Stomach (tissue), 9 donors: ENCODE results near the gene TBPL2. TPM values are rescaled to one million over a fixed set of nuclear protein-coding genes. Genes with fewer than 3 reads are reported as not detected.

Experiments used
- DNase-seq, 2 donors: peaks; one replicate each; pipeline versions ENCODE4 v3.0.0 to v3.0.0-alpha.2; 2013 to 2019
- H3K27ac ChIP-seq, 5 donors: fragments of 200-600 bp in 4 of 5; sonication (generic) in 4 of 5; one replicate each; pipeline ENCODE4 v1.5.1; 2013 to 2019; ENCODE audit warnings: mild to moderate bottlenecking in 1 of 5, moderate library complexity in 1 of 5
- H3K27me3 ChIP-seq, 3 donors: fragments of 200-600 bp; sonication (generic); one replicate each; pipeline ENCODE4 v1.5.1; 2017 to 2019; ENCODE audit warnings: mixed run types in 1 of 3
- H3K36me3 ChIP-seq, 4 donors: fragments of 200-600 bp; sonication (generic); 1 replicate in 3 of 4; 2 replicates in 1 of 4; pipeline ENCODE4 v1.5.1; 2016 to 2019
- H3K4me1 ChIP-seq, 4 donors: fragments of 200-600 bp; sonication (generic); one replicate each; pipeline ENCODE4 v1.5.1; 2016 to 2019
- H3K4me3 ChIP-seq, 4 donors: fragments of 200-600 bp; sonication (generic) in 3 of 4; one replicate each; pipeline ENCODE4 v1.5.1; 2016 to 2019; ENCODE audit warnings: mild to moderate bottlenecking in 1 of 4
- H3K9me3 ChIP-seq, 4 donors: fragments of 200-600 bp; sonication (generic); one replicate each; pipeline ENCODE4 v1.5.1; 2016 to 2019
- EP300 ChIP-seq: sonication (generic); formaldehyde crosslinking; IDR thresholded peaks from one replicate; pipeline ENCODE4 v1.6.1; 2017; ENCODE audit warnings: antibody characterized with exemption
- POLR2A ChIP-seq, 4 donors: fragments of 450-650 bp; IDR thresholded peaks; one replicate each; pipeline ENCODE4 v1.6.1; 2016; ENCODE audit warnings: antibody characterized with exemption in 4 of 4, control low read depth in 2 of 4, mild to moderate bottlenecking in 1 of 4, moderate library complexity in 1 of 4
- POLR2AphosphoS5 ChIP-seq, 3 donors: sonication (generic); formaldehyde crosslinking; IDR thresholded peaks; one replicate each; pipeline ENCODE4 v1.6.1; 2016; ENCODE audit warnings: antibody characterized with exemption in 3 of 3
- WGBS, 5 donors: extraction: QIAGEN DNeasy Blood & Tissue Kit in 3 of 5; methylation state at CpG; one replicate each; pipeline versions ENCODE4 v1.1.5 to v1.1.7; 2013 to 2018; 5-methylcytosine and 5-hydroxymethylcytosine counted together
- intact Hi-C: fragments of 100-400 bp; cut with DNase I; formaldehyde crosslinking; loops from one replicate; pipeline ENCODE4 v1.15.1; 2023; ENCODE audit warnings: low total_unique reads
- polyA plus RNA-seq, 3 donors: library from polyadenylated mRNA; stranded (reverse); fragments of 200-250 nt; gene quantifications; one replicate each; pipeline ENCODE4 v1.2.3, GENCODE V29; 2013
- total RNA-seq, 5 donors: library from RNA; depleted of rRNA; stranded (reverse); fragments of >200 nt; gene quantifications; one replicate each; pipeline versions ENCODE4 v1.1.0 to v1.2.3, GENCODE V29; 2014 to 2016
- TF ChIP-seq, protein P1 (sequence below), 7 experiments: fragments of 450-650 bp in 4 of 7; fragments of 200-600 bp in 3 of 7; sonication (generic) in 3 of 7; IDR thresholded peaks; one replicate each; pipeline ENCODE4 v1.5.1; 2016 to 2019; ENCODE audit warnings: antibody characterized with exemption in 7 of 7, control low read depth in 2 of 7, mild to moderate bottlenecking in 1 of 7
- donor health status: healthy with polysubstance abuse.
- donor health status: Bipolar disorder and iron deficiency.
- donor health status: healthy.

The TBPL2 gene
- total and polyA plus RNA-seq, 8 donors: not detected

DNA sequence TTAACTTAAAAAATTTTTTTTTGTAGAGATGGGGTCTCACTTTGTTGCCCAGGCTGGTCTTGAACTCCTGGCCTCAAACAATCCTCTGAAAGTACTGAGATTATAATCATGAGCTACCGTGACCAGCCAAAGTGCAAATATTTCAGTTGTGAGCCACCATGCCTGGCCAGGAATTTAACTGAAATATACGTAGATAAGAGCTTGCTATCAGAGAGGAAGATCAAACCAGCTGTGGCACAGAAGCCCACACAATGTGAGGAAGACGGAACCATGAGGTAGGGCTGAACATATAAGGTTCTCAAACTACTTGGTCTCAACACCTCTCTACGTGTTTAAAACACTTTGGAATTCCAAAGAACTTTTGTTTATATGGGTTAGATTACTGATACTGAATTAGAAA lies 57.9 kb downstream of the TBPL2 start:
- intact Hi-C loops: no loop called here
- no peak for DNase-seq
- Histone ChIP-seq H3K27ac (peak overlapping the region in 2 of 5 donors; percentile 4 to 13), H3K4me3 (no peak overlapping the region), H3K9me3 (no peaks in the 10 kb centered on the region), H3K27me3 (no peaks in the 10 kb centered on the region), H3K4me1 (peaks cover 0 to 26% (median 11%) of the 10 kb centered on the region in 4 donors), H3K36me3 (peaks cover 23 to 96% (median 83%) of the 10 kb centered on the region in 4 donors)
- WGBS, 5 donors: 59 to 82% (median 73%) methylated on average over 4 of the region's 4 CpGs
- TF ChIP-seq EP300: no peak
- no peak for TF ChIP-seq POLR2A (IDR thresholded peaks at IDR 0.05)
- TF ChIP-seq POLR2AphosphoS5 (IDR thresholded peaks at IDR 0.05): no peak
- TF ChIP-seq, protein P1, sequence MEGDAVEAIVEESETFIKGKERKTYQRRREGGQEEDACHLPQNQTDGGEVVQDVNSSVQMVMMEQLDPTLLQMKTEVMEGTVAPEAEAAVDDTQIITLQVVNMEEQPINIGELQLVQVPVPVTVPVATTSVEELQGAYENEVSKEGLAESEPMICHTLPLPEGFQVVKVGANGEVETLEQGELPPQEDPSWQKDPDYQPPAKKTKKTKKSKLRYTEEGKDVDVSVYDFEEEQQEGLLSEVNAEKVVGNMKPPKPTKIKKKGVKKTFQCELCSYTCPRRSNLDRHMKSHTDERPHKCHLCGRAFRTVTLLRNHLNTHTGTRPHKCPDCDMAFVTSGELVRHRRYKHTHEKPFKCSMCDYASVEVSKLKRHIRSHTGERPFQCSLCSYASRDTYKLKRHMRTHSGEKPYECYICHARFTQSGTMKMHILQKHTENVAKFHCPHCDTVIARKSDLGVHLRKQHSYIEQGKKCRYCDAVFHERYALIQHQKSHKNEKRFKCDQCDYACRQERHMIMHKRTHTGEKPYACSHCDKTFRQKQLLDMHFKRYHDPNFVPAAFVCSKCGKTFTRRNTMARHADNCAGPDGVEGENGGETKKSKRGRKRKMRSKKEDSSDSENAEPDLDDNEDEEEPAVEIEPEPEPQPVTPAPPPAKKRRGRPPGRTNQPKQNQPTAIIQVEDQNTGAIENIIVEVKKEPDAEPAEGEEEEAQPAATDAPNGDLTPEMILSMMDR (IDR thresholded peaks at IDR 0.05): no peak

DNA sequence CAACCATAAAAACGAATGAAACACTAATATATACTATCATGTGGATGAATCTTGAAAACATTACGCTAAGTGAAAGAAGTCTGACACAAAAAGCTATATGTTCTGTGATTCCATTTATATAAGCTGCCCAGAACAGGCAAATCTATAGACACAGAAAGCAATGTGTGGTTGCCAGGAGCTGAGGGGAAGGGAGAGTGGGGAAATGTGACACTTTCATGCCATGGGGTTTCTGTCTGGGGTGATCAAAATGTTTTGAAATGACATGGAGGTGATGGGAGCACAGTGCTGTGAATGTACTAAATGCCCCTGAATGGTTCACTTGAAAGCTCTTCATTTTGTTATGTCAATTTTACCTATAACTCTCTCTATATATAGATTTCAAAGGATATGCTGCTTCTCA lies 58.9 kb downstream of the TBPL2 start:
- Histone ChIP-seq H3K27ac (no peak overlapping the region), H3K4me1 (peaks cover 0 to 26% (median 11%) of the 10 kb centered on the region in 4 donors), H3K4me3 (no peak overlapping the region), H3K27me3 (no peaks in the 10 kb centered on the region), H3K9me3 (no peaks in the 10 kb centered on the region), H3K36me3 (peaks cover 23 to 96% (median 88%) of the 10 kb centered on the region in 4 donors)
- intact Hi-C loops: no loop called here
- WGBS, 5 donors: 94 to 97% (median 95%) methylated on average over 2 of the region's 2 CpGs
- TF ChIP-seq POLR2A (IDR thresholded peaks at IDR 0.05) (no peak), EP300 (no peak), POLR2AphosphoS5 (IDR thresholded peaks at IDR 0.05) (no peak)
- TF ChIP-seq, protein P1 (IDR thresholded peaks at IDR 0.05): no peak
- DNase-seq: no peak

- Histone ChIP-seq H3K27me3 (no peaks in the 10 kb centered on the region), H3K9me3 (no peaks in the 10 kb centered on the region), H3K27ac (no peak overlapping the region), H3K4me3 (no peak overlapping the region), H3K4me1 (peaks cover 0 to 26% (median 11%) of the 10 kb centered on the region in 4 donors), H3K36me3 (peaks cover 23 to 96% (median 91%) of the 10 kb centered on the region in 4 donors)
- intact Hi-C loops: no loop called here
- no peak for TF ChIP-seq EP300
- TF ChIP-seq, protein P1 (IDR thresholded peaks at IDR 0.05): no peak
- no peak for TF ChIP-seq POLR2AphosphoS5 (IDR thresholded peaks at IDR 0.05)
- TF ChIP-seq POLR2A (IDR thresholded peaks at IDR 0.05): no peak
- DNase-seq: no peak
- 67 to 79% (median 76%) methylated on average over 5 of the region's 5 CpGs for WGBS, 5 donors
Observed at GRCh38 chr14:55381040-55381439, 59.4 kb downstream of the TBPL2 start.

DNA sequence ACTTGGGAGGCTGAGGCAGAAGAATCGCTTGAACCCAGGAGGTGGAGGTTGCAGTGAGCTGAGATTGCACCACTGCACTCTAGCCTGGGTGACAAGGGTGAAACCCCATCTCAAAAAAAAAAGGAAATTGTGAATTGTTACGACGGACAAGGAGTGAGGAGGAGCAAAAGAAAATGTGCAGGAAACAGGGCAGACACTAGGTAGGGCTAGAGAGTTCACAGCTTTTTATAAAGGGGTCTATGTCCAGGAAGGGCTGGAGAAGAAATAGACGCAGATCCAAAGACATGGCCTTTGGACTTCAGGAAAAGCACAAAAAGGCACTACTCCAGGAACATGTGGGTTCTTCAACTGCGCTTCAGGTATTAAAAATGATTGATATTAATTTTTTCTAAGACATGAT lies 63.2 kb downstream of the TBPL2 start:
- H3K9me3 ChIP-seq: no peaks in the 10 kb centered on the region
- H3K27me3 ChIP-seq: no peaks in the 10 kb centered on the region
- peaks cover 28 to 90% (median 83%) of the 10 kb centered on the region in 4 donors for H3K36me3 ChIP-seq
- intact Hi-C loops: no loop called here
- H3K27ac ChIP-seq: no peak overlapping the region
- DNase-seq: no peak
- 87 to 96% (median 95%) methylated on average over 5 of the region's 5 CpGs for WGBS, 5 donors
- TF ChIP-seq, protein P1 (IDR thresholded peaks at IDR 0.05): no peak
- TF ChIP-seq POLR2A (IDR thresholded peaks at IDR 0.05): no peak
- no peak for TF ChIP-seq POLR2AphosphoS5 (IDR thresholded peaks at IDR 0.05)
- TF ChIP-seq EP300: no peak
- no peaks in the 10 kb centered on the region for H3K4me1 ChIP-seq
- H3K4me3 ChIP-seq: no peak overlapping the region
